KMS-11 (cell line): ENCODE results near the gene MYO9B.
A peak's percentile ranks its signal among the peaks of the same experiment; 100 is the strongest.

ENCODE experiments used
- H2AFZ ChIP-seq: fragments of 200-600 bp; sonication (generic); 2 replicates; pipeline ENCODE4 v1.6.1; 2016; ENCODE audit warnings: antibody characterized with exemption, mixed run types, low read depth
- H3K27ac ChIP-seq: fragments of 200-600 bp; sonication (generic); 2 replicates; pipeline ENCODE4 v1.6.1; 2016; ENCODE audit warnings: mild to moderate bottlenecking, mixed run types
- H3K27me3 ChIP-seq: fragments of 200-600 bp; sonication (generic); 2 replicates; pipeline ENCODE4 v1.6.1; 2017; ENCODE audit warnings: mild to moderate bottlenecking, low read depth, mixed run types, moderate library complexity; ENCODE audit not compliant: insufficient read depth
- H3K36me3 ChIP-seq: fragments of 200-600 bp; sonication (generic); 2 replicates; pipeline ENCODE4 v1.6.1; 2017; ENCODE audit warnings: mild to moderate bottlenecking, mixed run types; ENCODE audit not compliant: insufficient read depth
- H3K4me1 ChIP-seq: fragments of 200-600 bp; sonication (generic); 2 replicates; pipeline ENCODE4 v1.6.1; 2016; ENCODE audit warnings: mild to moderate bottlenecking, low read depth, mixed run types; ENCODE audit not compliant: poor library complexity, severe bottlenecking
- H3K4me2 ChIP-seq: fragments of 200-600 bp; sonication (generic); 2 replicates; pipeline ENCODE4 v1.7.0; 2016; ENCODE audit warnings: mild to moderate bottlenecking, mixed run types
- H3K4me3 ChIP-seq: fragments of 200-600 bp; sonication (generic); IDR thresholded peaks from 2 replicates; pipeline ENCODE4 v1.6.1; 2017; ENCODE audit warnings: low read depth, low read length, mixed read lengths; ENCODE audit not compliant: insufficient read depth
- H3K79me2 ChIP-seq: fragments of 200-600 bp; sonication (generic); 2 replicates; pipeline ENCODE4 v1.6.1; 2016; ENCODE audit warnings: low read depth, mixed run types; ENCODE audit not compliant: insufficient read depth
- H3K9ac ChIP-seq: fragments of 200-600 bp; sonication (generic); 2 replicates; pipeline ENCODE4 v1.6.1; 2016; ENCODE audit warnings: mild to moderate bottlenecking, mixed run types
- H4K20me1 ChIP-seq: fragments of 200-600 bp; sonication (generic); 2 replicates; pipeline ENCODE4 v1.6.1; 2016; ENCODE audit warnings: mild to moderate bottlenecking, mixed run types; ENCODE audit not compliant: insufficient read depth
- CTCF ChIP-seq: fragments of 200-600 bp; sonication (generic); conservative IDR thresholded peaks from 2 replicates; pipeline ENCODE4 v1.6.1; 2017; ENCODE audit warnings: low read depth, mild to moderate bottlenecking, antibody characterized with exemption, low read length, moderate library complexity, mixed read lengths

Gene MYO9B

GRCh38 chr19:17243211-17243829 is 167.7 kb downstream of the MYO9B start:
- no peaks in the 10 kb centered on the region for H4K20me1 ChIP-seq
- H3K36me3 ChIP-seq = no peaks in the 10 kb centered on the region
- no peak overlapping the region for H2AFZ ChIP-seq
- no peak overlapping the region for H3K9ac ChIP-seq
- no peaks in the 10 kb centered on the region for H3K79me2 ChIP-seq
- H3K4me3 ChIP-seq = no peak overlapping the region
- no peak overlapping the region for H3K27ac ChIP-seq
- no peak for TF ChIP-seq CTCF
- H3K4me1 ChIP-seq = peaks cover 10% of the 10 kb centered on the region
- no peaks in the 10 kb centered on the region for H3K27me3 ChIP-seq
- H3K4me2 ChIP-seq = peak overlapping the region; percentile 4; the same call in 1 of the 2 replicates

- peaks cover 10% of the 10 kb centered on the region for H3K4me1 ChIP-seq
- H4K20me1 ChIP-seq = no peaks in the 10 kb centered on the region
- TF ChIP-seq CTCF = no peak
- no peak overlapping the region for H3K4me3 ChIP-seq
- H3K9ac ChIP-seq = no peak overlapping the region
- peak overlapping the region; percentile 50 for H3K4me2 ChIP-seq
- H3K27ac ChIP-seq = no peak overlapping the region
- H3K36me3 ChIP-seq = no peaks in the 10 kb centered on the region
- H2AFZ ChIP-seq = no peak overlapping the region
- H3K27me3 ChIP-seq = no peaks in the 10 kb centered on the region
- no peaks in the 10 kb centered on the region for H3K79me2 ChIP-seq
These were observed 168.4 kb downstream of the MYO9B start for GRCh38 chr19:17243830-17244617.

GRCh38 chr19:17244618-17245534 is 169.3 kb downstream of the MYO9B start:
- H3K4me3 ChIP-seq = no peak overlapping the region
- no peaks in the 10 kb centered on the region for H3K79me2 ChIP-seq
- H3K27me3 ChIP-seq = no peaks in the 10 kb centered on the region
- H4K20me1 ChIP-seq = no peaks in the 10 kb centered on the region
- TF ChIP-seq CTCF = no peak
- 0 out of 2 replicates have a peak overlapping the region, but pooled peaks have one; percentile 22 for H2AFZ ChIP-seq
- no peak overlapping the region for H3K27ac ChIP-seq
- peak overlapping the region; percentile 50 for H3K4me2 ChIP-seq
- peak overlapping the region; percentile 41; the same call in 1 of the 2 replicates for H3K9ac ChIP-seq
- peaks cover 10% of the 10 kb centered on the region for H3K4me1 ChIP-seq
- H3K36me3 ChIP-seq = no peaks in the 10 kb centered on the region

GRCh38 chr19:17245535-17245984 is 170.0 kb downstream of the MYO9B start, which contains the start of gene NR2F6:
NR2F6 (minus strand) TSS chr19:17245919; CDS start chr19:17245220, 699 bp downstream.
- peak within 1 kb of the TSS; percentile 81 for H3K4me2 ChIP-seq
- H3K4me1 ChIP-seq = peaks cover 10% of the 10 kb centered on the region
- no peaks in the 10 kb centered on the region for H3K36me3 ChIP-seq
- H3K4me3 ChIP-seq = no peak within 1 kb of the TSS
- peak within 1 kb of the TSS; percentile 85 for H2AFZ ChIP-seq
- H3K79me2 ChIP-seq = no peaks in the 10 kb centered on the region
- 0 out of 2 replicates have a peak within 1 kb of the TSS, but pooled peaks have one; percentile 22 for H3K27ac ChIP-seq
- H4K20me1 ChIP-seq = no peaks in the 10 kb centered on the region
- no peak for TF ChIP-seq CTCF
- no peaks in the 10 kb centered on the region for H3K27me3 ChIP-seq
- H3K9ac ChIP-seq = peak within 1 kb of the TSS; percentile 44; the same call in 1 of the 2 replicates
